A549 (cell line): Measurements from ENCODE around the gene E4F1. TPM values are rescaled to one million over a fixed set of nuclear protein-coding genes. Genes with fewer than 3 reads are reported as not detected.

Experiments
- ATAC-seq, 2 experiments: fragments of 200-7000 bp in 1 of 2; fragments of >200 bp in 1 of 2; cut with Nextera tagmentation in 1 of 2; cut with Tn5 transposase in 1 of 2; 3 replicates each; pipeline versions ENCODE4 v1.8.0 to v1.9.1; 2018 to 2020; ENCODE audit warnings: mild to moderate bottlenecking in 1 of 2, moderate library complexity in 1 of 2
- CTCF ChIA-PET: fragments of 300-600 bp; sonication (Branson Sonifier 250); formaldehyde crosslinking; extraction: SDS; loops from one replicate; lab custom pipeline; 2021; ENCODE audit warnings: antibody characterized with exemption, inconsistent platforms; lab: Yijun Ruan, JAX
- POLR2A ChIA-PET: fragments of 350-600 bp; formaldehyde crosslinking; extraction: SDS; loops from one replicate; lab custom pipeline; 2021; ENCODE audit warnings: antibody characterized with exemption, inconsistent platforms; lab: Yijun Ruan, JAX
- DNase-seq, 2 experiments: peaks; one replicate each; pipeline versions ENCODE4 v3.0.0 to v3.0.0-alpha.2; 2011 to 2016; ENCODE audit warnings: low read depth in 1 of 2, low spot score in 1 of 2
- FAIRE-seq: peaks from 2 replicates; lab custom pipeline; 2011; peaks lifted over from hg19 to GRCh38; lab: Jason Lieb, UNC
- H3K27ac ChIP-seq, 2 experiments: fragments of >200 bp; sonication (Bioruptor Twin); formaldehyde crosslinking; 3 replicates each; pipeline ENCODE4 v1.5.1; 2016 to 2017
- H3K4me1 ChIP-seq: fragments of >200 bp; sonication (Bioruptor Twin); formaldehyde crosslinking; 3 replicates; pipeline ENCODE4 v1.6.1; 2016
- H3K4me2 ChIP-seq: fragments of >200 bp; sonication (Bioruptor Twin); formaldehyde crosslinking; 3 replicates; pipeline ENCODE4 v1.6.1; 2016
- H3K4me3 ChIP-seq: fragments of >200 bp; sonication (Bioruptor Twin); formaldehyde crosslinking; 3 replicates; pipeline ENCODE4 v1.5.1; 2016
- H3K9me3 ChIP-seq: fragments of >200 bp; sonication (Bioruptor Twin); formaldehyde crosslinking; 3 replicates; pipeline ENCODE4 v1.6.1; 2016
- CBX2 ChIP-seq: fragments of 200-600 bp; sonication (generic); IDR thresholded peaks from 2 replicates; pipeline ENCODE4 v1.6.1; 2016; ENCODE audit warnings: low read depth, mild to moderate bottlenecking, borderline replicate concordance
- EP300 ChIP-seq, 2 experiments: fragments of >200 bp; sonication (Bioruptor Twin); formaldehyde crosslinking; IDR thresholded peaks; 2 replicates in 1 of 2; 3 replicates in 1 of 2; pipeline ENCODE4 v1.6.1; 2016 to 2017
- FOXS1 ChIP-seq: fragments of 250-450 bp; sonication (Bioruptor Pico); IDR thresholded peaks from 2 replicates; pipeline ENCODE4 v1.5.0; 2020; ENCODE audit warnings: mild to moderate bottlenecking, moderate library complexity
- HEYL ChIP-seq: fragments of 250-450 bp; sonication (Bioruptor Pico); IDR thresholded peaks from 2 replicates; pipeline ENCODE4 v1.8.0; 2021; ENCODE audit warnings: mild to moderate bottlenecking, moderate library complexity
- HOXA7 ChIP-seq: fragments of 250-450 bp; sonication (Bioruptor Pico); IDR thresholded peaks from 2 replicates; pipeline ENCODE4 v1.5.0; 2020; ENCODE audit warnings: mild to moderate bottlenecking, moderate library complexity
- HOXB13 ChIP-seq: fragments of 250-450 bp; sonication (Bioruptor Pico); IDR thresholded peaks from 2 replicates; pipeline ENCODE4 v1.5.0; 2020; ENCODE audit warnings: low read depth, mild to moderate bottlenecking, moderate library complexity
- HOXB5 ChIP-seq: fragments of 250-450 bp; sonication (Bioruptor Pico); IDR thresholded peaks from 2 replicates; pipeline ENCODE4 v1.5.0; 2020; ENCODE audit warnings: mild to moderate bottlenecking, moderate library complexity
- KDM1A ChIP-seq: fragments of 200-600 bp; sonication (generic); IDR thresholded peaks from 2 replicates; pipeline ENCODE4 v1.6.1; 2016; ENCODE audit warnings: low read depth, mild to moderate bottlenecking
- KDM5A ChIP-seq: fragments of 200-600 bp; sonication (generic); IDR thresholded peaks from 2 replicates; pipeline ENCODE4 v1.6.1; 2016; ENCODE audit warnings: antibody characterized with exemption, mild to moderate bottlenecking
- MYC ChIP-seq: IDR thresholded peaks from 2 replicates; pipeline ENCODE4 v1.6.1; 2012; ENCODE audit warnings: mild to moderate bottlenecking, inconsistent platforms, low read length, improper control_type of control experiment, borderline replicate concordance
- NR3C1 ChIP-seq: fragments of >200 bp; sonication (Bioruptor Twin); formaldehyde crosslinking; IDR thresholded peaks from 3 replicates; pipeline ENCODE4 v1.6.1; 2017
- RAD21 ChIP-seq, 2 experiments: fragments of >200 bp in 1 of 2; sonication (Bioruptor Twin) in 1 of 2; formaldehyde crosslinking in 1 of 2; IDR thresholded peaks in 1 of 2; conservative IDR thresholded peaks in 1 of 2; 2 replicates in 1 of 2; 3 replicates in 1 of 2; pipeline ENCODE4 v1.6.1; 2012 to 2018; ENCODE audit warnings: inconsistent platforms in 1 of 2
- RNF2 ChIP-seq: fragments of 200-600 bp; sonication (generic); IDR thresholded peaks from 2 replicates; pipeline ENCODE4 v1.6.1; 2016; ENCODE audit warnings: low read depth, mild to moderate bottlenecking, antibody characterized with exemption, moderate library complexity, borderline replicate concordance
- SREBF2 ChIP-seq: fragments of 450-650 bp; IDR thresholded peaks from 2 replicates; pipeline ENCODE4 v1.6.1; 2014; ENCODE audit warnings: mild to moderate bottlenecking, moderate library complexity
- ZSCAN20 ChIP-seq: fragments of 250-450 bp; sonication (Bioruptor Pico); IDR thresholded peaks from 2 replicates; pipeline ENCODE4 v1.8.0; 2022; ENCODE audit warnings: mild to moderate bottlenecking, moderate library complexity
- WGBS: methylation state at CpG from one replicate; pipeline ENCODE4 v1.1.6; 2017; ENCODE audit errors: missing lambda C conversion rate; 5-methylcytosine and 5-hydroxymethylcytosine counted together
- polyA plus RNA-seq, 4 experiments: library from polyadenylated mRNA; depleted of rRNA in 3 of 4; stranded (reverse); fragments of >200 nt; fragmentation: RNase III in 1 of 4; extraction: RNeasy Plus Mini Kit Qiagen cat#74134 plus additional on column Dnase treatment in 1 of 4; gene quantifications; 2 replicates in 3 of 4; 3 replicates in 1 of 4; pipeline ENCODE4 v1.2.3, GENCODE V29; 2011 to 2017
- TF ChIP-seq, protein P1 (sequence below): fragments of 200-600 bp; sonication (generic); IDR thresholded peaks from 2 replicates; pipeline ENCODE4 v1.6.1; 2016; ENCODE audit warnings: antibody characterized with exemption, mild to moderate bottlenecking, moderate library complexity
- TF ChIP-seq, protein P2 (sequence below): fragments of 250-450 bp; sonication (Bioruptor Pico); IDR thresholded peaks from 2 replicates; pipeline ENCODE4 v1.5.0; 2021; ENCODE audit warnings: mild to moderate bottlenecking, moderate library complexity, borderline replicate concordance
- TF ChIP-seq, protein P3 (sequence below): IDR thresholded peaks from 2 replicates; pipeline ENCODE4 v1.6.1; 2012
- TF ChIP-seq, protein P4 (sequence below): IDR thresholded peaks from 2 replicates; pipeline ENCODE4 v1.6.1; 2012
- TF ChIP-seq, protein P5 (sequence below): IDR thresholded peaks from 2 replicates; pipeline ENCODE4 v1.6.1; 2012; ENCODE audit warnings: low read depth, borderline replicate concordance
- TF ChIP-seq, protein P6 (sequence below): fragments of 250-450 bp; sonication (Bioruptor Pico); IDR thresholded peaks from 2 replicates; pipeline ENCODE4 v1.5.0; 2020; ENCODE audit warnings: low read depth, mild to moderate bottlenecking, moderate library complexity

The E4F1 gene
- polyA plus RNA-seq, 2 of the 4 experiments (the other 2 are of a cell fraction): 10.4 to 23.3 TPM

DNA sequence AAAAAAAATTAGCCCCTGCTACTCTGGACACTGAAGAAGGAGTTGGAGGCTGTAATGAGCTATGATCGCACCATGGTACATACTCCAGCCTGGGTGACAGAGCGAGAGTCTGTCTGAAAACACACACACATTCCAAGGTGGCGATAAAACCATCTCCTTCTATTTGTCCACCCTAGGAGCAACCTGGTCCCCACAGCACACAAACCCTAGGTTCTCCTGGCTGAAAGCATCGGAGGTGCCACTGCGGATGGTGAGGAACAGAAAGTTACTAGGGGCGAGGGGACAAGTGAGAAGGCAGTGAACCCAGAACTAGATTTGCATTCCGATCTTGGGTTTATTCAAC lies 29.4 kb downstream of the E4F1 start:
- H3K27ac ChIP-seq: peak overlapping the region in 1 of 2 experiments; percentile 96; a peak in 3 of 6 replicates
- H3K4me2 ChIP-seq: no peak overlapping the region; the same call in 2 of the 3 replicates
- no peak for DNase-seq
- no peak overlapping the region for H3K4me3 ChIP-seq
- ChIA-PET CTCF (interaction anchor here (1.2 to 3.5 kb wide), 5 partner anchors 11 to 249 kb away, joined by 3 to 33 read pairs (median 8); partner anchors contain the start of gene CASKIN1), POLR2A (interaction anchor here (0.5 to 4.9 kb wide), 7 partner anchors 10 to 97 kb away, joined by 3 to 25 read pairs (median 9); partner anchors contain the start of genes PGP, RNPS1 and TRAF7)
- no peaks in the 10 kb centered on the region for H3K9me3 ChIP-seq
- 89% methylated on average over 7 of the region's 7 CpGs for WGBS
- ATAC-seq: no peak
- no peak for FAIRE-seq
- TF ChIP-seq NR3C1 (no peak), RAD21 (conservative IDR thresholded peaks at IDR 0.05 in 1 of 2, IDR thresholded peaks at IDR 0.05 in 1 of 2) (no peak), SREBF2 (no peak)
- TF ChIP-seq, all 56 proteins: peak for 0
- peaks cover 20% of the 10 kb centered on the region for H3K4me1 ChIP-seq

DNA sequence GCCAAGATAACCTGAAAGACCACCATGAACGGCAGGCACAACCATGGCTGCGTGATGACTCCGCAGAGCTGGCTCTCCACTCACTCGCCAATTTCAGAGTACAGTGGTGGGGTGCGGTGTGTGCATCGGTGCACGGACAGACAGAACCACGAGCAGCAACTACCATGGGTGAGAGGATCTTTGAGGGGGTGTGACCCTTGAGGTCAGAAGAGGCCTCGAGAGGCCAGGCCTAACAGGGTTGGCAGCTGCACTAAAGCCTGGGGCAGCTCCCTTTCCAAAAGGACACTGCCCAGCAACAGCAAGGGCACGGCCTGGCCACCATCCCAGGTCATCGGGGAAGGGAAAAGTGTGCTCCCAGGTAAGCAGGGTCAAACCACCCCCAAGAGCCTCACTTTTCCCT lies 29.9 kb downstream of the E4F1 start:
- ChIA-PET CTCF (interaction anchor here (0.8 to 3.5 kb wide), 3 partner anchors 10 to 57 kb away, joined by 3 to 33 read pairs (median 21); partner anchors contain the start of gene CASKIN1), POLR2A (interaction anchor here (3.9 to 4.9 kb wide), 2 partner anchors 9 to 98 kb away, joined by 15 to 25 read pairs; partner anchors contain the start of gene TRAF7)
- ATAC-seq: no peak
- Histone ChIP-seq H3K4me1 (peaks cover 20% of the 10 kb centered on the region), H3K9me3 (no peaks in the 10 kb centered on the region), H3K27ac (no peak overlapping the region), H3K4me2 (no peak overlapping the region), H3K4me3 (no peak overlapping the region)
- DNase-seq: no peak
- TF ChIP-seq CBX2 (no peak), KDM5A (no peak), HOXA7 (CRISPR knock-in tag) (no peak), KDM1A (no peak), RNF2 (no peak), HOXB5 (no peak), MYC (no peak), FOXS1 (CRISPR knock-in tag) (no peak), RAD21 (conservative IDR thresholded peaks at IDR 0.05 in 1 of 2, IDR thresholded peaks at IDR 0.05 in 1 of 2) (no peak), HEYL (CRISPR knock-in tag) (no peak), HOXB13 (CRISPR knock-in tag) (no peak), EP300 (IDR thresholded peaks at IDR 0.05) (no peak), ZSCAN20 (CRISPR knock-in tag) (no peak)
- TF ChIP-seq, protein P1, sequence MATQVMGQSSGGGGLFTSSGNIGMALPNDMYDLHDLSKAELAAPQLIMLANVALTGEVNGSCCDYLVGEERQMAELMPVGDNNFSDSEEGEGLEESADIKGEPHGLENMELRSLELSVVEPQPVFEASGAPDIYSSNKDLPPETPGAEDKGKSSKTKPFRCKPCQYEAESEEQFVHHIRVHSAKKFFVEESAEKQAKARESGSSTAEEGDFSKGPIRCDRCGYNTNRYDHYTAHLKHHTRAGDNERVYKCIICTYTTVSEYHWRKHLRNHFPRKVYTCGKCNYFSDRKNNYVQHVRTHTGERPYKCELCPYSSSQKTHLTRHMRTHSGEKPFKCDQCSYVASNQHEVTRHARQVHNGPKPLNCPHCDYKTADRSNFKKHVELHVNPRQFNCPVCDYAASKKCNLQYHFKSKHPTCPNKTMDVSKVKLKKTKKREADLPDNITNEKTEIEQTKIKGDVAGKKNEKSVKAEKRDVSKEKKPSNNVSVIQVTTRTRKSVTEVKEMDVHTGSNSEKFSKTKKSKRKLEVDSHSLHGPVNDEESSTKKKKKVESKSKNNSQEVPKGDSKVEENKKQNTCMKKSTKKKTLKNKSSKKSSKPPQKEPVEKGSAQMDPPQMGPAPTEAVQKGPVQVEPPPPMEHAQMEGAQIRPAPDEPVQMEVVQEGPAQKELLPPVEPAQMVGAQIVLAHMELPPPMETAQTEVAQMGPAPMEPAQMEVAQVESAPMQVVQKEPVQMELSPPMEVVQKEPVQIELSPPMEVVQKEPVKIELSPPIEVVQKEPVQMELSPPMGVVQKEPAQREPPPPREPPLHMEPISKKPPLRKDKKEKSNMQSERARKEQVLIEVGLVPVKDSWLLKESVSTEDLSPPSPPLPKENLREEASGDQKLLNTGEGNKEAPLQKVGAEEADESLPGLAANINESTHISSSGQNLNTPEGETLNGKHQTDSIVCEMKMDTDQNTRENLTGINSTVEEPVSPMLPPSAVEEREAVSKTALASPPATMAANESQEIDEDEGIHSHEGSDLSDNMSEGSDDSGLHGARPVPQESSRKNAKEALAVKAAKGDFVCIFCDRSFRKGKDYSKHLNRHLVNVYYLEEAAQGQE: no peak
- TF ChIP-seq, protein P2, sequence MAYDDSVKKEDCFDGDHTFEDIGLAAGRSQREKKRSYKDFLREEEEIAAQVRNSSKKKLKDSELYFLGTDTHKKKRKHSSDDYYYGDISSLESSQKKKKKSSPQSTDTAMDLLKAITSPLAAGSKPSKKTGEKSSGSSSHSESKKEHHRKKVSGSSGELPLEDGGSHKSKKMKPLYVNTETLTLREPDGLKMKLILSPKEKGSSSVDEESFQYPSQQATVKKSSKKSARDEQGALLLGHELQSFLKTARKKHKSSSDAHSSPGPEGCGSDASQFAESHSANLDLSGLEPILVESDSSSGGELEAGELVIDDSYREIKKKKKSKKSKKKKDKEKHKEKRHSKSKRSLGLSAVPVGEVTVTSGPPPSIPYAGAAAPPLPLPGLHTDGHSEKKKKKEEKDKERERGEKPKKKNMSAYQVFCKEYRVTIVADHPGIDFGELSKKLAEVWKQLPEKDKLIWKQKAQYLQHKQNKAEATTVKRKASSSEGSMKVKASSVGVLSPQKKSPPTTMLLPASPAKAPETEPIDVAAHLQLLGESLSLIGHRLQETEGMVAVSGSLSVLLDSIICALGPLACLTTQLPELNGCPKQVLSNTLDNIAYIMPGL: no peak
- TF ChIP-seq, protein P3, sequence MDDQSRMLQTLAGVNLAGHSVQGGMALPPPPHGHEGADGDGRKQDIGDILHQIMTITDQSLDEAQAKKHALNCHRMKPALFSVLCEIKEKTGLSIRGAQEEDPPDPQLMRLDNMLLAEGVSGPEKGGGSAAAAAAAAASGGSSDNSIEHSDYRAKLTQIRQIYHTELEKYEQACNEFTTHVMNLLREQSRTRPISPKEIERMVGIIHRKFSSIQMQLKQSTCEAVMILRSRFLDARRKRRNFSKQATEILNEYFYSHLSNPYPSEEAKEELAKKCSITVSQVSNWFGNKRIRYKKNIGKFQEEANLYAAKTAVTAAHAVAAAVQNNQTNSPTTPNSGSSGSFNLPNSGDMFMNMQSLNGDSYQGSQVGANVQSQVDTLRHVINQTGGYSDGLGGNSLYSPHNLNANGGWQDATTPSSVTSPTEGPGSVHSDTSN: no peak
- TF ChIP-seq, protein P4, sequence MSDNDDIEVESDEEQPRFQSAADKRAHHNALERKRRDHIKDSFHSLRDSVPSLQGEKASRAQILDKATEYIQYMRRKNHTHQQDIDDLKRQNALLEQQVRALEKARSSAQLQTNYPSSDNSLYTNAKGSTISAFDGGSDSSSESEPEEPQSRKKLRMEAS: no peak
- TF ChIP-seq, protein P5, sequence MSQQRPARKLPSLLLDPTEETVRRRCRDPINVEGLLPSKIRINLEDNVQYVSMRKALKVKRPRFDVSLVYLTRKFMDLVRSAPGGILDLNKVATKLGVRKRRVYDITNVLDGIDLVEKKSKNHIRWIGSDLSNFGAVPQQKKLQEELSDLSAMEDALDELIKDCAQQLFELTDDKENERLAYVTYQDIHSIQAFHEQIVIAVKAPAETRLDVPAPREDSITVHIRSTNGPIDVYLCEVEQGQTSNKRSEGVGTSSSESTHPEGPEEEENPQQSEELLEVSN: no peak
- TF ChIP-seq, protein P6, sequence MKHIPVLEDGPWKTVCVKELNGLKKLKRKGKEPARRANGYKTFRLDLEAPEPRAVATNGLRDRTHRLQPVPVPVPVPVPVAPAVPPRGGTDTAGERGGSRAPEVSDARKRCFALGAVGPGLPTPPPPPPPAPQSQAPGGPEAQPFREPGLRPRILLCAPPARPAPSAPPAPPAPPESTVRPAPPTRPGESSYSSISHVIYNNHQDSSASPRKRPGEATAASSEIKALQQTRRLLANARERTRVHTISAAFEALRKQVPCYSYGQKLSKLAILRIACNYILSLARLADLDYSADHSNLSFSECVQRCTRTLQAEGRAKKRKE (CRISPR knock-in tag): no peak
- no peak for FAIRE-seq
- 82% methylated on average over 10 of the region's 11 CpGs for WGBS
